ENCODE measurements around the gene TIGD3. TPM values are rescaled to one million over a fixed set of nuclear protein-coding genes. Genes with fewer than 3 reads are reported as not detected.

The TIGD3 gene
- total and polyA plus RNA-seq, 9 of the 15 experiments (the other 6 are each of a cell fraction or from before 2014, with no cell fraction given) = 0.06 to 1.3 (median 0.56) TPM

DNA sequence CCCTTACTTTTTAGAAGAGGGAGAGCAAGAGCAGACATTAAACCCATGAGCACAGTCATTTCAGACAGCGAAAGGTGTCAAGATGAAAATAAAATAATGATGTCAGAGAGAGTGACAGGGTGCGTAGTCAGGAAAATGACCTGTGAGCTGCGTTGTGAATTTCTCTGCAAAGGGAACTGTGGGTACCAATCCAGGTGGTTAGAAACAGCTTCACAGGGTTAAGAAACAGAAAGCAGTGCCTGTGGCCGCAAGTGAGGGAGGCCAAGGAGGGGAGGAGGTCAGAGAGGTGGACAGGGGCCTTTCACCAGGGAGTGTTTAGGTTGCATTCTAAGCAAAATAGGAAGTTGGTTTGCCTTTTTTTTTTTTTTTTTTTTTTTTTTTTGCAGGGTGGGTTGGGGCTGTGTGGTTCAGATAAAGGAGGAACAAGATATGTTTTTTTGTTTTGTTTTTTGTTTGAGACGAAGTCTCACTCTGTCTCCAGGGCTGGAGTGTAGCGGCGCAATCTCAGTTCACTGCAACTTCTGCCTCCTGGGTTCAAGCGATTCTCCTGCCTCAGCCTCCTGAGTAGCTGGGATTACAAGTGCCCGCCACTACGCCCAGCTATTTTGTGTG, 7.9 kb downstream of the TIGD3 start (continued):
- TF ChIP-seq, protein P1, sequence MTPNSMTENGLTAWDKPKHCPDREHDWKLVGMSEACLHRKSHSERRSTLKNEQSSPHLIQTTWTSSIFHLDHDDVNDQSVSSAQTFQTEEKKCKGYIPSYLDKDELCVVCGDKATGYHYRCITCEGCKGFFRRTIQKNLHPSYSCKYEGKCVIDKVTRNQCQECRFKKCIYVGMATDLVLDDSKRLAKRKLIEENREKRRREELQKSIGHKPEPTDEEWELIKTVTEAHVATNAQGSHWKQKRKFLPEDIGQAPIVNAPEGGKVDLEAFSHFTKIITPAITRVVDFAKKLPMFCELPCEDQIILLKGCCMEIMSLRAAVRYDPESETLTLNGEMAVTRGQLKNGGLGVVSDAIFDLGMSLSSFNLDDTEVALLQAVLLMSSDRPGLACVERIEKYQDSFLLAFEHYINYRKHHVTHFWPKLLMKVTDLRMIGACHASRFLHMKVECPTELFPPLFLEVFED (CRISPR knock-in tag; conservative IDR thresholded peaks at IDR 0.05) = no peak
- TF ChIP-seq MTA1 (IDR thresholded peaks at IDR 0.05; ENCODE audit: borderline replicate concordance) = 0 out of 2 replicates have a peak, but pooled peaks have one; percentile 8
- peak; percentile 8; the same call in 1 of the 2 replicates for TF ChIP-seq SPI1 (IDR thresholded peaks at IDR 0.05; ENCODE audit: borderline replicate concordance, low read depth, low read length)
- TF ChIP-seq ZNF354B (CRISPR knock-in tag; IDR thresholded peaks at IDR 0.05) = no peak
- TF ChIP-seq ASH1L (IDR thresholded peaks at IDR 0.05; ENCODE audit: borderline replicate concordance, low read depth, partially characterized antibody) = no peak
- TF ChIP-seq, protein P2, sequence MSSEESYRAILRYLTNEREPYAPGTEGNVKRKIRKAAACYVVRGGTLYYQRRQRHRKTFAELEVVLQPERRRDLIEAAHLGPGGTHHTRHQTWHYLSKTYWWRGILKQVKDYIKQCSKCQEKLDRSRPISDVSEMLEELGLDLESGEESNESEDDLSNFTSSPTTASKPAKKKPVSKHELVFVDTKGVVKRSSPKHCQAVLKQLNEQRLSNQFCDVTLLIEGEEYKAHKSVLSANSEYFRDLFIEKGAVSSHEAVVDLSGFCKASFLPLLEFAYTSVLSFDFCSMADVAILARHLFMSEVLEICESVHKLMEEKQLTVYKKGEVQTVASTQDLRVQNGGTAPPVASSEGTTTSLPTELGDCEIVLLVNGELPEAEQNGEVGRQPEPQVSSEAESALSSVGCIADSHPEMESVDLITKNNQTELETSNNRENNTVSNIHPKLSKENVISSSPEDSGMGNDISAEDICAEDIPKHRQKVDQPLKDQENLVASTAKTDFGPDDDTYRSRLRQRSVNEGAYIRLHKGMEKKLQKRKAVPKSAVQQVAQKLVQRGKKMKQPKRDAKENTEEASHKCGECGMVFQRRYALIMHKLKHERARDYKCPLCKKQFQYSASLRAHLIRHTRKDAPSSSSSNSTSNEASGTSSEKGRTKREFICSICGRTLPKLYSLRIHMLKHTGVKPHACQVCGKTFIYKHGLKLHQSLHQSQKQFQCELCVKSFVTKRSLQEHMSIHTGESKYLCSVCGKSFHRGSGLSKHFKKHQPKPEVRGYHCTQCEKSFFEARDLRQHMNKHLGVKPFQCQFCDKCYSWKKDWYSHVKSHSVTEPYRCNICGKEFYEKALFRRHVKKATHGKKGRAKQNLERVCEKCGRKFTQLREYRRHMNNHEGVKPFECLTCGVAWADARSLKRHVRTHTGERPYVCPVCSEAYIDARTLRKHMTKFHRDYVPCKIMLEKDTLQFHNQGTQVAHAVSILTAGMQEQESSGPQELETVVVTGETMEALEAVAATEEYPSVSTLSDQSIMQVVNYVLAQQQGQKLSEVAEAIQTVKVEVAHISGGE (CRISPR knock-in tag; IDR thresholded peaks at IDR 0.05) = no peak
- no peak for TF ChIP-seq MAFF (IDR thresholded peaks at IDR 0.05; ENCODE audit: low read length)
- no peak for TF ChIP-seq ZNF263 (CRISPR knock-in tag; IDR thresholded peaks at IDR 0.05; ENCODE audit: borderline replicate concordance)
- TF ChIP-seq, protein P3, sequence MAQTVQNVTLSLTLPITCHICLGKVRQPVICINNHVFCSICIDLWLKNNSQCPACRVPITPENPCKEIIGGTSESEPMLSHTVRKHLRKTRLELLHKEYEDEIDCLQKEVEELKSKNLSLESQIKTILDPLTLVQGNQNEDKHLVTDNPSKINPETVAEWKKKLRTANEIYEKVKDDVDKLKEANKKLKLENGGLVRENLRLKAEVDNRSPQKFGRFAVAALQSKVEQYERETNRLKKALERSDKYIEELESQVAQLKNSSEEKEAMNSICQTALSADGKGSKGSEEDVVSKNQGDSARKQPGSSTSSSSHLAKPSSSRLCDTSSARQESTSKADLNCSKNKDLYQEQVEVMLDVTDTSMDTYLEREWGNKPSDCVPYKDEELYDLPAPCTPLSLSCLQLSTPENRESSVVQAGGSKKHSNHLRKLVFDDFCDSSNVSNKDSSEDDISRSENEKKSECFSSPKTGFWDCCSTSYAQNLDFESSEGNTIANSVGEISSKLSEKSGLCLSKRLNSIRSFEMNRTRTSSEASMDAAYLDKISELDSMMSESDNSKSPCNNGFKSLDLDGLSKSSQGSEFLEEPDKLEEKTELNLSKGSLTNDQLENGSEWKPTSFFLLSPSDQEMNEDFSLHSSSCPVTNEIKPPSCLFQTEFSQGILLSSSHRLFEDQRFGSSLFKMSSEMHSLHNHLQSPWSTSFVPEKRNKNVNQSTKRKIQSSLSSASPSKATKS (CRISPR knock-in tag; IDR thresholded peaks at IDR 0.05) = no peak
- no peak for TF ChIP-seq ZBTB1 (CRISPR knock-in tag; IDR thresholded peaks at IDR 0.05; ENCODE audit: borderline replicate concordance, low read depth)
- no peak for TF ChIP-seq ZNF764 (CRISPR knock-in tag; IDR thresholded peaks at IDR 0.05; ENCODE audit: low read depth)
- no peak for TF ChIP-seq ZNF507 (tag; conservative IDR thresholded peaks at IDR 0.05)
- no peak for TF ChIP-seq CBX8 (IDR thresholded peaks at IDR 0.05; ENCODE audit: borderline replicate concordance, extremely low read depth, low read depth, low read length, poor library complexity, severe bottlenecking)
- peak; percentile 23 to 40; a peak in 2 of 4 replicates for TF ChIP-seq NRF1 (conservative IDR thresholded peaks at IDR 0.05 in 1 of 2, IDR thresholded peaks at IDR 0.05 in 1 of 2)
- no peak for TF ChIP-seq SRSF9 (IDR thresholded peaks at IDR 0.05; ENCODE audit: borderline replicate concordance, low read depth, low read length)
- peak; percentile 21; the same call in 1 of the 2 replicates for TF ChIP-seq ATF7 (IDR thresholded peaks at IDR 0.05)
- no peak for TF ChIP-seq CHD1 (IDR thresholded peaks at IDR 0.05; ENCODE audit: low read length)
- TF ChIP-seq CBX5 (IDR thresholded peaks at IDR 0.05; ENCODE audit: borderline replicate concordance, low read depth) = no peak
- TF ChIP-seq TAF15 (IDR thresholded peaks at IDR 0.05; ENCODE audit: low read depth, low read length) = no peak
- no peak for TF ChIP-seq ZNF165 (CRISPR knock-in tag; IDR thresholded peaks at IDR 0.05; ENCODE audit: borderline replicate concordance)
